Activated CD8-positive, alpha-beta memory T cell treated with anti-CD3 and anti-CD28 coated beads for 48 hours (primary cell): ENCODE data around the gene FFAR3.
A peak's percentile ranks its signal among the peaks of the same experiment; 100 is the strongest.
"Not testable (repeated sequence)": the region's sequence is repeated elsewhere in the genome, so short reads cannot be mapped to it uniquely, and the experiment has no call there.

ENCODE experiments used
- DNase-seq, 3 experiments: peaks; one replicate each; pipeline ENCODE4 v3.0.0-alpha.2; 2020; ENCODE audit warnings: low read depth in 2 of 3, low spot score in 2 of 3

FFAR3 gene

GRCh38 chr19:35349614-35350521, 8.4 kb upstream of the FFAR3 start:
- DNase-seq: no peak

- DNase-seq: no peak
Measured at GRCh38 chr19:35350591-35350990, 7.7 kb upstream of the FFAR3 start.

GRCh38 chr19:35351411-35352176, 6.7 kb upstream of the FFAR3 start:
- DNase-seq: no peak

GRCh38 chr19:35352177-35352447, 6.1 kb upstream of the FFAR3 start:
- no peak for DNase-seq

GRCh38 chr19:35352448-35353304, 5.6 kb upstream of the FFAR3 start:
- peak; percentile 28 to 60 (median 40) for DNase-seq

GRCh38 chr19:35353635-35354034, 4.6 kb upstream of the FFAR3 start:
- DNase-seq: no peak

GRCh38 chr19:35354898-35355297, 3.4 kb upstream of the FFAR3 start:
- DNase-seq: no peak

GRCh38 chr19:35355791-35356460, 2.3 kb upstream of the FFAR3 start:
- no peak for DNase-seq

- DNase-seq: not testable (repeated sequence)
Measured at GRCh38 chr19:35358834-35359233, 574 bp downstream of the FFAR3 start.

- not testable (repeated sequence) for DNase-seq
Measured at GRCh38 chr19:35359395-35359794, 1.1 kb downstream of the FFAR3 start.

GRCh38 chr19:35360081-35360480, 1.8 kb downstream of the FFAR3 start:
- DNase-seq: not testable (repeated sequence)

- no peak for DNase-seq
Measured at GRCh38 chr19:35360880-35361420, 2.7 kb downstream of the FFAR3 start.

- DNase-seq: no peak
Measured at GRCh38 chr19:35362261-35363000, 4.2 kb downstream of the FFAR3 start.

GRCh38 chr19:35363001-35363590, 4.8 kb downstream of the FFAR3 start:
- DNase-seq: no peak

GRCh38 chr19:35363711-35364425, 5.6 kb downstream of the FFAR3 start:
- no peak for DNase-seq

- DNase-seq: no peak
Measured at GRCh38 chr19:35365303-35365702, 7.0 kb downstream of the FFAR3 start.

GRCh38 chr19:35368378-35368777, 10.1 kb downstream of the FFAR3 start:
- no peak for DNase-seq

GRCh38 chr19:35369522-35369921, 11.3 kb downstream of the FFAR3 start:
- no peak for DNase-seq

GRCh38 chr19:35370722-35371121, 12.5 kb downstream of the FFAR3 start, which contains the start of gene GPR42:
GPR42 (plus strand) TSS chr19:35371068; CDS start chr19:35371360, 292 bp downstream.
- no peak for DNase-seq
